DOHH2 (cell line): Measurements from ENCODE around the gene PIP4K2A.

ENCODE experiments used
- EZH2phosphoT487 ChIP-seq: fragments of 200-600 bp; sonication (generic); IDR thresholded peaks from 2 replicates; pipeline ENCODE4 v1.6.1; 2017; ENCODE audit warnings: borderline replicate concordance, mild to moderate bottlenecking, antibody characterized with exemption, low read length, moderate library complexity, mixed read lengths
- TF ChIP-seq, protein P1 (sequence below): fragments of 200-600 bp; sonication (generic); IDR thresholded peaks from one replicate; pipeline ENCODE4 v1.5.1; 2014; ENCODE audit warnings: antibody characterized with exemption, mild to moderate bottlenecking, low read depth, low read length; ENCODE audit not compliant: poor library complexity, severe bottlenecking

DNA sequence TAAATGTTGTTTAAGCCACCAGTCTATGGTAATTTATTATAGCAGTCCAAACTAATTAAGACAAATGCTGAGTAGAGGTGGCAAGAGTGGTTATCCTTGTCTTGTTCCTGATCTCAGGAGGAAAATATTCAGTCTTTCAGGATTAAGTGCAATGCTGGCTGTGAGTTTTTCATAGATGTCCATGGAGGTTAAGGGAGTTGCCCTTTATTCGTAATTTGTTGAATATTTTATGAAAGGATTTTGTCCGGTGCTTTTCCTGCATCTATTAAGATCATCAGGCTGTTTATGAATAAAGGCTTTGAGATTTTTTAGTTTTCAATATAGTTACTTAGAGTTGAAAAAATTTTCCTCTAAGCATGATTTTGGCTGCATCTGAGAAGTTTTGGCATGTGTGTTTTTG is 186.9 kb downstream of the PIP4K2A start:
- TF ChIP-seq, protein P1, sequence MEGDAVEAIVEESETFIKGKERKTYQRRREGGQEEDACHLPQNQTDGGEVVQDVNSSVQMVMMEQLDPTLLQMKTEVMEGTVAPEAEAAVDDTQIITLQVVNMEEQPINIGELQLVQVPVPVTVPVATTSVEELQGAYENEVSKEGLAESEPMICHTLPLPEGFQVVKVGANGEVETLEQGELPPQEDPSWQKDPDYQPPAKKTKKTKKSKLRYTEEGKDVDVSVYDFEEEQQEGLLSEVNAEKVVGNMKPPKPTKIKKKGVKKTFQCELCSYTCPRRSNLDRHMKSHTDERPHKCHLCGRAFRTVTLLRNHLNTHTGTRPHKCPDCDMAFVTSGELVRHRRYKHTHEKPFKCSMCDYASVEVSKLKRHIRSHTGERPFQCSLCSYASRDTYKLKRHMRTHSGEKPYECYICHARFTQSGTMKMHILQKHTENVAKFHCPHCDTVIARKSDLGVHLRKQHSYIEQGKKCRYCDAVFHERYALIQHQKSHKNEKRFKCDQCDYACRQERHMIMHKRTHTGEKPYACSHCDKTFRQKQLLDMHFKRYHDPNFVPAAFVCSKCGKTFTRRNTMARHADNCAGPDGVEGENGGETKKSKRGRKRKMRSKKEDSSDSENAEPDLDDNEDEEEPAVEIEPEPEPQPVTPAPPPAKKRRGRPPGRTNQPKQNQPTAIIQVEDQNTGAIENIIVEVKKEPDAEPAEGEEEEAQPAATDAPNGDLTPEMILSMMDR: no peak
- TF ChIP-seq EZH2phosphoT487: no peak
